Stimulated activated CD4-positive, alpha-beta T cell treated with anti-CD3 and anti-CD28 coated beads, Interleukin-12 subunit alpha, Interleukin-12 subunit beta, amount 100 ng/mL, for 48 hours (primary cell): Measurements from ENCODE around the gene CPXM2.
"Not testable (repeated sequence)": the region's sequence is repeated elsewhere in the genome, so short reads cannot be mapped to it uniquely, and the experiment has no call there.

ENCODE experiments used
- DNase-seq, 3 donors: peaks; one replicate each; pipeline ENCODE4 v3.0.0-alpha.2; 2020; ENCODE audit warnings: low read depth in 2 of 3, low spot score in 1 of 3

The CPXM2 gene

GRCh38 chr10:123746061-123746460 lies 145.5 kb downstream of the CPXM2 start:
- DNase-seq, result no peak

DNA sequence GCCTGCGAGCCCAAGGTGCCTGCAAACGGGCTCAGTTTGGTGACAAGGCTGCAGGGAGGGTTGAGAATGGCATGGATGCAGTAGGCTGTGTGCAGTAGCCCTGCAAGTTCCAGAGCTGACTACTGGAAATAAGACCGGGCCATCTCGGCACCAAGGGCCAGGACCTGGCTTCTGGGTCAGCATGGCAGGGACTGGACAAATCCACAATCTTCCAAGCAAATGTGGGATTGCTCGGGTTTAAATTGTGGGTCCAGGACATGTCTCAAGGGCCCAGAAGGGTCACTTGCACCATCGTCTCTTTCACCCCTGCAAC lies 147.4 kb downstream of the CPXM2 start:
- no peak for DNase-seq

GRCh38 chr10:123743441-123744223 lies 148.0 kb downstream of the CPXM2 start:
- no peak for DNase-seq

GRCh38 chr10:123742751-123743440 lies 148.7 kb downstream of the CPXM2 start:
- DNase-seq, result no peak

- DNase-seq, result no peak
Measured at GRCh38 chr10:123741711-123742110, 149.9 kb downstream of the CPXM2 start.

- DNase-seq, result no peak
Measured at GRCh38 chr10:123741146-123741545, 150.5 kb downstream of the CPXM2 start.

- not testable (repeated sequence) for DNase-seq
Measured at GRCh38 chr10:123736917-123737316, 154.7 kb downstream of the CPXM2 start.

- no peak for DNase-seq
Measured at GRCh38 chr10:123729523-123729922, 162.1 kb downstream of the CPXM2 start.

DNA sequence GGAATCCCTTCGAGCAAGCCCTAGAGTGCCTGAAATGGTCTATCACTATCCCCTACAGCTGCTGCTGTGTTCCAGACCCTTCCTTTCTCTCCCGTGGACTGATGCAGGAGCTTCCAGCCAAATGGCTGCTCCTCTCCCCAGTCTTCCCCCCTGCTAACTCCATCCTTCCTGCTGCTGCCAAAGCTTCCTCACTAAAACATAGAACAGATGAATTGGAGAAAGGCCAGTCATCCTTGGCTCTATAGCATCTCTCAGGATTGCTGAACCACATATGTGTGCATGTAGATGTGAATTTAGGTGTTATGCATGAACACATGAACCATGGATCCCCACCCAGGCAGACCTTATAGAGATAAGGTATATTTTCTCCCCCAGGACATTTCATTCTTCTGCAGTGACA lies 164.8 kb downstream of the CPXM2 start:
- DNase-seq, result no peak

- no peak for DNase-seq
Measured at GRCh38 chr10:123726381-123726780, 165.2 kb downstream of the CPXM2 start.

GRCh38 chr10:123724747-123725146 lies 166.9 kb downstream of the CPXM2 start:
- DNase-seq, result no peak

DNA sequence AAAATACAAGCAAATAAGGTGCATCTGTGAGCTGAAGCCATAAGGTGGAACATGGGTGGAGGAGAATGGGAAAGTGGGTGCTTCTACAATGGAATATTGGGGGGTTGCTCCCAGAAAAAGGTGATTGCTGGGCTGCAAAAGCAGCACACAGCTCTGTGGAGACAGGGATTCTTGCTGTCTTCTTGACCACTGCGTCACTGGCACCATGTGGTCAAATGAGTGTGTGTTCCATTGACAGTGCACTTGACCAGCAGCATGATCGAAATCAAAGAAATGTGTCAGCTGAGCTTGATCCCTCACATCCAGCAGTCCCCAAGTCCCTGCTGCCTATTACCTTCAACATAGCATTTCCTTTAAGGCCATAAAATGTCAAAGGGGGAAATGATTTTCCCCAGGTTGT lies 169.3 kb downstream of the CPXM2 start:
- DNase-seq, result no peak

- no peak for DNase-seq
Measured at GRCh38 chr10:123721441-123722049, 170.1 kb downstream of the CPXM2 start.

DNA sequence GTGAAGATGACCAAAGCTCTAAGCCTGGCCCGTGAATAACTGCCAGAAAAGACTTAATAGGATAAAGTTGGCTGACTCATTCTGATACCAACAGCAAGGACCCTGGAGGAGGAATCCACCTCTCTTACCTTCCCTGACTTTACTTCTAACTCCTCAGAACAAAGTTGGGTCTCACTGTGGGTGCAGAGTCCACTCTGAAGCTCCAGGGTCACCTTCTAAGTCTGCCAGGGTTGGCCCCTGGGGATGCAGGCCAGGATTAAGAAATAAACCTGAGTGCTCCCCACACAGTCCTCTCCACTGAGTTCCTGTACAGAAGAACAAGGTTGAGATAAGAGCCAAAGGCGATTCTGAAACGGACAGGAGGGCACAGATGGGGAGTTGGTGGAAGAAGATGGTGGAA lies 171.1 kb downstream of the CPXM2 start:
- DNase-seq, result no peak

GRCh38 chr10:123718544-123719060 lies 173.0 kb downstream of the CPXM2 start:
- DNase-seq, result no peak

GRCh38 chr10:123717336-123717735 lies 174.3 kb downstream of the CPXM2 start:
- no peak for DNase-seq

DNA sequence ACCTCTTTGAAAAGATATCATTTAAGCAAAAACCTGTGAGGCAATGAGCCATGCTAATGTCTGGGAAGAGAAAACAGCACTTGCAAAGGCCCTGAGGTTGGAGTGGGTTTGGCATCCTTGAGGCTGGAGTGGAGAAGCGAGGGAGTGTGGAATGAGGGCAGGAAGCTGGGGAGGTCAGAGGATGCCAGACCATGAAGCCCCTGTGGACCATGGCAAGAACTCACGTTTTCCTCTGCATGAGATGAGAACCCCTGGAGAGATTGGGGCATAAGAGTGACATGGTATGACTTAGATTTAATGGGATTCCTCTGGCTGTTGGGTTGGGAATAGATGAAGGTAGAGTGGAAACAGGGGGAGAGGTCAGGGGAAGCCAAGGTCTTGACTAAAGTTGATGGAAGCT lies 176.1 kb downstream of the CPXM2 start:
- no peak for DNase-seq

GRCh38 chr10:123706236-123706635 lies 185.4 kb downstream of the CPXM2 start:
- no peak for DNase-seq

DNA sequence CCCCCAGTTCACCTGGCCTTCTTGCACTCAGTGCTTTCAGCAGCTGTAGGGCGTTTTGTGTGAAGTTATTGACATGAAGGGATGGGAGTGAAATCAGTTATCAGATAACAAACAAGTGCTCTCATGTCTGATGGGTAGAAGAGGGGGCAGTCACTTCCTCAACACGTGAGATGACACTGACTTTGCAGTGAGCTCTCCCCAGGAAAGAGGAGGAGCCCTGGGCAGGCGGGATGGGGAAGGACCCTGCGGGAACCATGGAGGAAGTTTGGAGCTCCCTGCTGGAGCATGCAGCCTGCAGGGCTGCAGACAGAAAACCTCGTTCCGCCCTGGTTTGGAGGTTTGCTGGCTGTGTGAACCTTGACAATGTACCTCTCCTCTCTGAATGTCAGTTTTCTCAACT lies 186.8 kb downstream of the CPXM2 start:
- no peak for DNase-seq

DNA sequence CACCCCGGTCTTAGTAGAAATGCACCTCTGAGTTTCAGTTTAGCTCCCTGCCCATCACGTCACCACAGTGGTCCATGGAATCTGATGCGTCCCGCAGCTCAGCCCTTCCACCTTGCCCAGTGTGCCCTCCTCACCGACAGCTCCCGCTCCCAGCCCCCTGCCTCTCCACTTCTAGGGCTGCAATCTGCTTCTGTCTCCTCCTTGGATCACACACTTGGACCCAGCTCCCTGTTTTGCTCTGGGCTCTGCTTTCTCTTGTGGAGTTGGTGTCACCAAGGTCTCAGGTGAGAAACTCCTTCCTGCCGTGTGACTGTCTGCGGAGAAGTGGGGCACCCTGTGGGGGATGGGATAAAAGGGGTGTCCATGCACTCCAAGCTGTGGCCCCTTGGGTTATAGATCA lies 187.5 kb downstream of the CPXM2 start:
- DNase-seq, result no peak

DNA sequence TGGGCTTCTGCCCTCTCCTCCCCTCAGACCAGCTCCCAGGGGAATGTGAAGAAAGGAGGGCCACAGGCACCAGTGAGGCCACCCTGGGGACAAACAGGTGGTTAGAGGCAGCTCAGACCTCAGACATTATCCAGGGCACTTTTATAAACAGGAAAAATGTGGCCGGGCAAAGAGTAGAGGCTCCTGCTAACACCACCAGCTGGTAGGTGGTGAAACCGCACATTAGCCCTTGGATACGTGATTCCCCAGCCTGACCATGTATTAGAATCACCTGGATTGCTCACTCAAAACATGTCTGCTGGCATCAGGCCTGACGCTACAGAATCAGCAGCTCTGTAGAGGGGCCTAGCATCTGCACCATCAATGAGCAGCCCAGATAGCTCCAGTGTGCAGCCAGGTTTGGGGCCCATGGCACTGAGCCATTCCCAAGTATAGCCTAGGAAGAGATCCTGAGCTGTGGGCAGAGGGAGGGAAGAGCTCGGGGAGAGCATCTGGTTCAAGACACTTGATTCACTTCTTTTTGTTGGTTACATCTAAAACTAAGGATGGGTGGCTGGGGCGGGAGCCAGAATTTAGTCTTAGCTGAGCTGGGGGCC lies 188.3 kb downstream of the CPXM2 start:
- DNase-seq, result no peak
